Measurements from ENCODE around the gene CRYBB3.

The CRYBB3 gene
- total RNA-seq: 1.3 to 1.9 reads per million in 2 donors

GRCh38 chr22:25199731-25200520 lies at the start of gene CRYBB3:
CRYBB3 (plus strand) TSS chr22:25199858; CDS start chr22:25201397, 1,539 bp downstream.
- no peak for DNase-seq

GRCh38 chr22:25153961-25154666 lies 45.5 kb upstream of the CRYBB3 start:
- DNase-seq: no peak

GRCh38 chr22:25154667-25154999 lies 45.0 kb upstream of the CRYBB3 start:
- DNase-seq: no peak

GRCh38 chr22:25156736-25157135 lies 42.9 kb upstream of the CRYBB3 start:
- DNase-seq: no peak

- no peak for DNase-seq
These were observed 40.6 kb upstream of the CRYBB3 start for GRCh38 chr22:25159028-25159427.

- no peak for DNase-seq
These were observed 39.3 kb upstream of the CRYBB3 start for GRCh38 chr22:25160120-25160996.

- DNase-seq: no peak
These were observed 38.4 kb upstream of the CRYBB3 start for GRCh38 chr22:25161017-25161915.

- no peak for DNase-seq
These were observed 37.6 kb upstream of the CRYBB3 start for GRCh38 chr22:25161916-25162530.

GRCh38 chr22:25162561-25162960 lies 37.1 kb upstream of the CRYBB3 start:
- no peak for DNase-seq

GRCh38 chr22:25165785-25166184 lies 33.9 kb upstream of the CRYBB3 start:
- no peak for DNase-seq

- DNase-seq: no peak
These were observed 33.2 kb upstream of the CRYBB3 start for GRCh38 chr22:25166266-25167040.

- no peak for DNase-seq
These were observed 32.6 kb upstream of the CRYBB3 start for GRCh38 chr22:25167082-25167481.

- no peak for DNase-seq
These were observed 31.6 kb upstream of the CRYBB3 start for GRCh38 chr22:25167834-25168601.

- DNase-seq: no peak
These were observed 30.2 kb upstream of the CRYBB3 start for GRCh38 chr22:25169278-25170031.

GRCh38 chr22:25170426-25170980 lies 29.2 kb upstream of the CRYBB3 start:
- no peak for DNase-seq

- no peak for DNase-seq
These were observed 27.5 kb upstream of the CRYBB3 start for GRCh38 chr22:25172153-25172552.

- no peak for DNase-seq
These were observed 25.3 kb upstream of the CRYBB3 start for GRCh38 chr22:25174156-25174887.

GRCh38 chr22:25174888-25175411 lies 24.7 kb upstream of the CRYBB3 start:
- no peak for DNase-seq

Measured in activated gamma-delta T cell (primary cell).